Measurements from ENCODE around the gene TUBA1B. TPM values are rescaled to one million over a fixed set of nuclear protein-coding genes. Genes with fewer than 3 reads are reported as not detected.

The TUBA1B gene
- total and polyA plus RNA-seq, 2 of the 13 experiments (the other 11 are each of a cell fraction or from before 2014, with no cell fraction given): 1,275 to 1,353 TPM

DNA sequence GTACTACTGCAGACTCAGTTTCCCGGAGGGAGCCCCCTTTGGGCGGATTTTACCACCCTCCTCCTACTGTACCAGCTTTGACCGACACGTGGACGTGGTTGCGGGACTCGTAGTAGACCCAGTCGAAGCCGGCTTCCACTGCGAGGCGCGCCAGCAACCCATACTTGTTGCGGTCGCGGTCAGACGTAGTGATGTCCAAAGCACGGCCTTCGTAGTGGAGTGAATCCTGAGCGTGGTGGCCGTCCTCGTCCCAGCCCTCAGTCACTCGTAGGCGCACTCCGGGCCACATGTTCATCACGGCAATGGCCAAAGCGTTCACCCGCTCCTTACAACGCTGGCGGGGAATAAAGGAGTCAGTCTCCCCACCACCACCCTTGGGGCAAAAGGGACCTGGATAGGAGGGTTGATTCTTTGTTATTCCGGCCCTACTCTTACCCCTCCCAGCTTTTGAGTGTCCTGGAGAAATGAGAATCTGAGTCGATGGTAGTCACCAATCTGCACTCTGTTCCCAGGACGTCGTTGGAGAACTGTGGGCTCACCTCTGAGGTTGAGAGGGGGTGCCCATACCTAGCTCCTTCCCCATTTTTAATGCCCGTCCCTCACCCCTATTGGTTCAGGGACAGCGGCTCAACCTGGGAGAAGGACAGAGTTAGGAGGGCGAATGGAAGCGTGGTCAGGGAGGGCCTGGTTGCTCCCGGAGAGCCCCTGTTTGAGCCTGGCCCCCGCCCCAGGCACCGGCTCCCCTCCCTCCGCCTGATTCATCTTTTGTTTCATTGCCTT lies 39.9 kb downstream of the TUBA1B start:
- BruUV-seq (replicated peaks): no TSS peak
- POLR2A ChIA-PET: interaction anchor here (1.1 to 2.0 kb wide), 2 partner anchors 28 to 39 kb away, joined by 4 to 5 read pairs; no protein-coding TSS in a partner anchor
- TF ChIP-seq ZC3H13 (CRISPR knock-in tag; IDR thresholded peaks at IDR 0.05) (no peak), NPAS2 (CRISPR knock-in tag; IDR thresholded peaks at IDR 0.05; ENCODE audit: borderline replicate concordance) (no peak), ZNF709 (CRISPR knock-in tag; IDR thresholded peaks at IDR 0.05) (no peak), TBX3 (IDR thresholded peaks at IDR 0.05; ENCODE audit: borderline replicate concordance) (no peak), HMGXB3 (CRISPR knock-in tag; IDR thresholded peaks at IDR 0.05; ENCODE audit: borderline replicate concordance) (no peak), ZNF18 (CRISPR knock-in tag; IDR thresholded peaks at IDR 0.05; ENCODE audit: insufficient replicate concordance) (no peak), ZNF331 (CRISPR knock-in tag; IDR thresholded peaks at IDR 0.05) (no peak)
- TF ChIP-seq, protein P1, sequence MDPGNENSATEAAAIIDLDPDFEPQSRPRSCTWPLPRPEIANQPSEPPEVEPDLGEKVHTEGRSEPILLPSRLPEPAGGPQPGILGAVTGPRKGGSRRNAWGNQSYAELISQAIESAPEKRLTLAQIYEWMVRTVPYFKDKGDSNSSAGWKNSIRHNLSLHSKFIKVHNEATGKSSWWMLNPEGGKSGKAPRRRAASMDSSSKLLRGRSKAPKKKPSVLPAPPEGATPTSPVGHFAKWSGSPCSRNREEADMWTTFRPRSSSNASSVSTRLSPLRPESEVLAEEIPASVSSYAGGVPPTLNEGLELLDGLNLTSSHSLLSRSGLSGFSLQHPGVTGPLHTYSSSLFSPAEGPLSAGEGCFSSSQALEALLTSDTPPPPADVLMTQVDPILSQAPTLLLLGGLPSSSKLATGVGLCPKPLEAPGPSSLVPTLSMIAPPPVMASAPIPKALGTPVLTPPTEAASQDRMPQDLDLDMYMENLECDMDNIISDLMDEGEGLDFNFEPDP (CRISPR knock-in tag; conservative IDR thresholded peaks at IDR 0.05): no peak
- H3K36me3 ChIP-seq (replicated peaks in 1 of 2; ENCODE audit: control insufficient read depth in 1 of 2, insufficient read depth in 2 of 2, low read length in 2 of 2): no peaks in the 10 kb centered on the region
- H3K4me3 ChIP-seq (replicated peaks in 1 of 3; ENCODE audit: insufficient read depth in 1 of 3, low read depth in 2 of 3, low read length in 3 of 3): peak overlapping the region in 2 of 3 experiments; percentile 50 to 70; a peak in 2 of 6 replicates
- H3K4me1 ChIP-seq (ENCODE audit: insufficient read depth, low read length): peaks cover 52% of the 10 kb centered on the region
- H3K9me3 ChIP-seq (ENCODE audit: low read length): no peaks in the 10 kb centered on the region
- no peak overlapping the region for H3K27ac ChIP-seq (ENCODE audit: extremely low read length, insufficient read depth, low read length)
- FAIRE-seq (no peak), DNase-seq (ENCODE audit: low spot score) (no peak), ATAC-seq (0 out of 3 replicates have a peak, but pooled peaks have one; percentile 4)
- CTCF ChIA-PET (ENCODE audit: low intra/inter-chr PET ratio, low total read pairs): no interaction called here
- WGBS (ENCODE audit: low lambda C conversion rate): 37% methylated on average over 18 of the region's 41 CpGs
- in situ Hi-C loops (cut with HindIII; ENCODE audit: extremely low pct_ligation_motif_present, low pct_unique_long_range_greater_than_20kb): no loop called here
- H3K4me2 ChIP-seq (ENCODE audit: low read depth, low read length): peak overlapping the region; percentile 94
- no peaks in the 10 kb centered on the region for H4K20me1 ChIP-seq (ENCODE audit: insufficient read depth, low read length)
- H2AFZ ChIP-seq (ENCODE audit: low read length): no peak overlapping the region
- H3K27me3 ChIP-seq (ENCODE audit: control insufficient read depth in 1 of 2, insufficient read depth in 2 of 2, low read length in 2 of 2): peaks cover 12 to 70% of the 10 kb centered on the region in 2 experiments; a peak in 4 of 5 replicates
- H3K79me2 ChIP-seq (ENCODE audit: insufficient read depth, low read length): no peaks in the 10 kb centered on the region
- intact Hi-C loops (cut with micrococcal nuclease; ENCODE audit: unreplicated experiment): no loop called here
- no peak overlapping the region for H3K9ac ChIP-seq (ENCODE audit: insufficient read depth, low read depth, low read length)
